ENCODE results near the gene TPRX1. TPM values are rescaled to one million over a fixed set of nuclear protein-coding genes. Genes with fewer than 3 reads are reported as not detected.
"Not testable (repeated sequence)": the region's sequence is repeated elsewhere in the genome, so short reads cannot be mapped to it uniquely, and the experiment has no call there.

The TPRX1 gene
- total and polyA plus RNA-seq, 2 donors (not counting 1 experiment from before 2014, with no cell fraction given): not detected

DNA sequence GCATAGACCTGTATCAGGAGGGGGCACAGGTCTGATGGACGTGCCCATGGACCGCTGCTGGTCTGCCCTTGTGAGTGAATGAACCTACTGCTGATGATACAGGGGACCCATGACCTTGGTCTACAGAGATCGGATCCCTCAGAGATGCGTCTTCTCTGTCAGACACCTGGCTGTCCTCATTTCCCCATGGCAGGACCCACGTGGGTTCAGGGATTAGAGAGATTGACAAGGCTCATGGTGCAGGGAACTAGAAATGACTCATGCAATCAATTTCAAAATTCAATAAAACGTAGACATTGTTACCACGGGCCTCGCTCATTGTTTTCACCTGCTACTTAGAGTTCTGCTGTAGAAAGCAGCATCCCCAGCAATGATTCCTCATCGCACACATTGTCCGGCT lies 962 bp upstream of the TPRX1 start:
- no peak for DNase-seq
- no peak overlapping the region for H3K4me3 ChIP-seq (ENCODE audit: control extremely low read depth in 1 of 5, extremely low read depth in 1 of 5, insufficient read depth in 1 of 5, low read depth in 2 of 5, low read length in 4 of 5)
- H3K79me2 ChIP-seq (ENCODE audit: control insufficient read depth, insufficient read depth, low read length): no peaks in the 10 kb centered on the region
- peaks cover 0 to 6% (median 0%) of the 10 kb centered on the region in 3 donors for H3K9me3 ChIP-seq (ENCODE audit: control extremely low read depth in 1 of 3, control insufficient read depth in 2 of 3, insufficient read depth in 1 of 3, low read length in 2 of 3)
- Mint-ChIP-seq H3K4me3 (no peak overlapping the region), H3K27me3 (peaks cover 8% of the 10 kb centered on the region), H3K27ac (no peak overlapping the region), H3K4me1 (no peaks in the 10 kb centered on the region), H3K9me3 (ENCODE audit: insufficient read depth) (peaks cover 3% of the 10 kb centered on the region)
- H3K27ac ChIP-seq (ENCODE audit: low read length in 2 of 2): no peak overlapping the region
- H3K4me1 ChIP-seq (ENCODE audit: control insufficient read depth in 2 of 2, insufficient read depth in 2 of 2, low read length in 2 of 2): no peaks in the 10 kb centered on the region
- 93% methylated on average over 7 of the region's 10 CpGs for WGBS (ENCODE audit: insufficient coverage)
- ATAC-seq (ENCODE audit: low read depth): no peak
- no peaks in the 10 kb centered on the region for H4K20me1 ChIP-seq (ENCODE audit: control insufficient read depth, insufficient read depth, low read length, poor library complexity, severe bottlenecking)
- H3K4me2 ChIP-seq (replicated peaks; ENCODE audit: low read depth, low read length, poor library complexity, severe bottlenecking): no peak overlapping the region
- ChIA-PET CTCF (interaction anchor here (1.2 kb wide), 1 partner anchor 16 kb away, joined by 3 read pairs; no protein-coding TSS in a partner anchor), POLR2A (no interaction called here)
- TF ChIP-seq EZH2 (IDR thresholded peaks at IDR 0.05; ENCODE audit: borderline replicate concordance, insufficient read depth, low read depth, low read length, poor library complexity, severe bottlenecking) (no peak), CTCF (IDR thresholded peaks at IDR 0.05) (no peak)
- H2AFZ ChIP-seq (ENCODE audit: insufficient read depth, low read depth, low read length, poor library complexity, severe bottlenecking): no peak overlapping the region
- H3K27me3 ChIP-seq (replicated peaks in 1 of 4; ENCODE audit: control extremely low read depth in 1 of 4, control insufficient read depth in 3 of 4, insufficient read depth in 4 of 4, low read length in 3 of 4): no peaks in the 10 kb centered on the region
- intact Hi-C loops (cut with micrococcal nuclease): no loop called here
- no peak overlapping the region for H3K9ac ChIP-seq (ENCODE audit: low read length)
- no peaks in the 10 kb centered on the region for H3K36me3 ChIP-seq (replicated peaks in 1 of 2; ENCODE audit: control extremely low read depth in 1 of 2, control insufficient read depth in 1 of 2, extremely low read depth in 1 of 2, insufficient read depth in 2 of 2, low read length in 1 of 2)

GRCh38 chr19:47803671-47804070 lies 680 bp downstream of the TPRX1 start:
- not testable (repeated sequence) for H3K4me1 Mint-ChIP-seq

GRCh38 chr19:47803148-47803547 lies 1.2 kb downstream of the TPRX1 start:
- H3K27me3 ChIP-seq (replicated peaks in 1 of 4; ENCODE audit: control extremely low read depth in 1 of 4, control insufficient read depth in 3 of 4, insufficient read depth in 4 of 4, low read length in 3 of 4); H3K9ac ChIP-seq (ENCODE audit: low read length); H4K20me1 ChIP-seq (ENCODE audit: control insufficient read depth, insufficient read depth, low read length, poor library complexity, severe bottlenecking); H3K79me2 ChIP-seq (ENCODE audit: control insufficient read depth, insufficient read depth, low read length); intact Hi-C loops (cut with micrococcal nuclease); DNase-seq; H3K9me3 Mint-ChIP-seq (ENCODE audit: insufficient read depth); H2AFZ ChIP-seq (ENCODE audit: insufficient read depth, low read depth, low read length, poor library complexity, severe bottlenecking); H3K27ac ChIP-seq (ENCODE audit: low read length in 2 of 2); H3K27ac Mint-ChIP-seq; H3K4me1 Mint-ChIP-seq; H3K36me3 ChIP-seq (replicated peaks in 1 of 2; ENCODE audit: control extremely low read depth in 1 of 2, control insufficient read depth in 1 of 2, extremely low read depth in 1 of 2, insufficient read depth in 2 of 2, low read length in 1 of 2); H3K4me1 ChIP-seq (ENCODE audit: control insufficient read depth in 2 of 2, insufficient read depth in 2 of 2, low read length in 2 of 2); CTCF ChIA-PET; H3K4me3 Mint-ChIP-seq; H3K4me2 ChIP-seq (replicated peaks; ENCODE audit: low read depth, low read length, poor library complexity, severe bottlenecking); H3K27me3 Mint-ChIP-seq; H3K4me3 ChIP-seq (ENCODE audit: control extremely low read depth in 1 of 5, extremely low read depth in 1 of 5, insufficient read depth in 1 of 5, low read depth in 2 of 5, low read length in 4 of 5); ATAC-seq (ENCODE audit: low read depth); POLR2A ChIA-PET; H3K9me3 ChIP-seq (ENCODE audit: control extremely low read depth in 1 of 3, control insufficient read depth in 2 of 3, insufficient read depth in 1 of 3, low read length in 2 of 3): not testable (repeated sequence)
- 80% methylated on average over 10 of the region's 21 CpGs for WGBS (ENCODE audit: insufficient coverage)

More at GRCh38 chr19:47803671-47804070, 680 bp downstream of the TPRX1 start:
- intact Hi-C loops (cut with micrococcal nuclease); CTCF ChIA-PET; H3K4me2 ChIP-seq (replicated peaks; ENCODE audit: low read depth, low read length, poor library complexity, severe bottlenecking); H4K20me1 ChIP-seq (ENCODE audit: control insufficient read depth, insufficient read depth, low read length, poor library complexity, severe bottlenecking); H3K27me3 ChIP-seq (replicated peaks in 1 of 4; ENCODE audit: control extremely low read depth in 1 of 4, control insufficient read depth in 3 of 4, insufficient read depth in 4 of 4, low read length in 3 of 4); H3K4me3 Mint-ChIP-seq; H3K79me2 ChIP-seq (ENCODE audit: control insufficient read depth, insufficient read depth, low read length); H3K4me1 ChIP-seq (ENCODE audit: control insufficient read depth in 2 of 2, insufficient read depth in 2 of 2, low read length in 2 of 2); H3K27ac ChIP-seq (ENCODE audit: low read length in 2 of 2); H3K9me3 Mint-ChIP-seq (ENCODE audit: insufficient read depth); H3K36me3 ChIP-seq (replicated peaks in 1 of 2; ENCODE audit: control extremely low read depth in 1 of 2, control insufficient read depth in 1 of 2, extremely low read depth in 1 of 2, insufficient read depth in 2 of 2, low read length in 1 of 2); H3K4me3 ChIP-seq (ENCODE audit: control extremely low read depth in 1 of 5, extremely low read depth in 1 of 5, insufficient read depth in 1 of 5, low read depth in 2 of 5, low read length in 4 of 5); DNase-seq; H3K27ac Mint-ChIP-seq; H3K9ac ChIP-seq (ENCODE audit: low read length); ATAC-seq (ENCODE audit: low read depth); H3K27me3 Mint-ChIP-seq; H3K9me3 ChIP-seq (ENCODE audit: control extremely low read depth in 1 of 3, control insufficient read depth in 2 of 3, insufficient read depth in 1 of 3, low read length in 2 of 3); H2AFZ ChIP-seq (ENCODE audit: insufficient read depth, low read depth, low read length, poor library complexity, severe bottlenecking); POLR2A ChIA-PET: not testable (repeated sequence)
- WGBS (ENCODE audit: insufficient coverage): no CpG with 5 or more reads among the region's 12 CpGs

All from B cell (primary cell).